Thoracic aorta (tissue), 2 donors: ENCODE results near the gene CMTM2. TPM values are rescaled to one million over a fixed set of nuclear protein-coding genes. Genes with fewer than 3 reads are reported as not detected.

Experiments
- ATAC-seq: fragments of 150-250 bp; one replicate; pipeline ENCODE4 v1.8.0; 2017; ENCODE audit warnings: low read depth; ENCODE audit not compliant: insufficient number of reproducible peaks, low FRiP score
- DNase-seq: peaks from one replicate; pipeline ENCODE4 v3.0.0-alpha.2; 2020; ENCODE audit warnings: low spot score
- H3K27ac ChIP-seq, 2 donors: fragments of 200-600 bp; sonication (generic); 1 replicate in 1 of 2; 2 replicates in 1 of 2; pipeline ENCODE4 v1.5.1; 2016; ENCODE audit warnings: mild to moderate bottlenecking in 2 of 2, moderate library complexity in 2 of 2
- H3K27me3 ChIP-seq: fragments of 200-600 bp; sonication (generic); replicated peaks from 2 replicates; pipeline ENCODE4 v1.6.0; 2016; ENCODE audit warnings: mild to moderate bottlenecking; ENCODE audit not compliant: insufficient read depth
- H3K36me3 ChIP-seq: fragments of 200-600 bp; sonication (generic); one replicate; pipeline ENCODE4 v1.5.1; 2016
- H3K4me1 ChIP-seq, 2 donors: fragments of 200-600 bp; sonication (generic); 1 replicate in 1 of 2; 2 replicates in 1 of 2; pipeline versions ENCODE4 v1.5.1 to v1.6.0; 2016; ENCODE audit warnings: low read depth in 2 of 2, mild to moderate bottlenecking in 1 of 2; ENCODE audit not compliant: control insufficient read depth in 1 of 2
- H3K4me3 ChIP-seq: fragments of 200-600 bp; sonication (generic); 2 replicates; pipeline ENCODE4 v1.5.1; 2016; ENCODE audit warnings: mild to moderate bottlenecking
- H3K9me3 ChIP-seq: fragments of 200-600 bp; sonication (generic); 2 replicates; pipeline ENCODE4 v1.5.1; 2016
- CTCF ChIP-seq: fragments of 200-600 bp; sonication (generic); IDR thresholded peaks from one replicate; pipeline ENCODE4 v1.5.1; 2019; ENCODE audit warnings: antibody characterized with exemption
- total RNA-seq, 2 donors: library from RNA; depleted of rRNA; stranded (reverse); fragments of >200 nt; gene quantifications; one replicate each; pipeline versions ENCODE4 v1.1.0 to v1.2.3, GENCODE V29; 2016

Gene CMTM2
- total RNA-seq, 2 donors from 2014 or later = 1.7 TPM; not detected in 1

GRCh38 chr16:66549284-66550131, 29.8 kb upstream of the CMTM2 start, which contains the start of gene TK2:
Gene TK2 (minus strand): TSS chr16:66550122. CDS start chr16:66550061, 61 bp downstream.
- H3K27me3 ChIP-seq = no peaks in the 10 kb centered on the region
- peak; percentile 29 for TF ChIP-seq CTCF
- ATAC-seq = no peak
- peaks cover 3% of the 10 kb centered on the region for H3K36me3 ChIP-seq
- no peak for DNase-seq
- peak within 1 kb of the TSS; percentile 86 to 95 for H3K27ac ChIP-seq
- no peaks in the 10 kb centered on the region for H3K9me3 ChIP-seq
- H3K4me3 ChIP-seq = peak within 1 kb of the TSS; percentile 91
- peaks cover 15 to 62% of the 10 kb centered on the region in 2 donors for H3K4me1 ChIP-seq

GRCh38 chr16:66551348-66551759, 27.9 kb upstream of the CMTM2 start:
- H3K4me3 ChIP-seq = peak overlapping the region; percentile 78
- H3K4me1 ChIP-seq = peaks cover 18 to 66% of the 10 kb centered on the region in 2 donors
- H3K27ac ChIP-seq = peak overlapping the region; percentile 88 to 91
- TF ChIP-seq CTCF = no peak
- no peaks in the 10 kb centered on the region for H3K36me3 ChIP-seq
- ATAC-seq (no peak), DNase-seq (no peak)
- no peaks in the 10 kb centered on the region for H3K9me3 ChIP-seq
- no peaks in the 10 kb centered on the region for H3K27me3 ChIP-seq

GRCh38 chr16:66551788-66552285, 27.4 kb upstream of the CMTM2 start:
- H3K27me3 ChIP-seq = no peaks in the 10 kb centered on the region
- peak overlapping the region; percentile 78 for H3K4me3 ChIP-seq
- peaks cover 18 to 64% of the 10 kb centered on the region in 2 donors for H3K4me1 ChIP-seq
- DNase-seq (no peak), ATAC-seq (no peak)
- no peaks in the 10 kb centered on the region for H3K9me3 ChIP-seq
- peak overlapping the region; percentile 88 to 91 for H3K27ac ChIP-seq
- no peak for TF ChIP-seq CTCF
- no peaks in the 10 kb centered on the region for H3K36me3 ChIP-seq

GRCh38 chr16:66552286-66553177, 26.7 kb upstream of the CMTM2 start, which contains the start of gene CKLF:
Gene CKLF (plus strand): TSS chr16:66552576. CDS start chr16:66552716, 140 bp downstream.
- no peaks in the 10 kb centered on the region for H3K36me3 ChIP-seq
- no peaks in the 10 kb centered on the region for H3K9me3 ChIP-seq
- DNase-seq = peak; percentile 25
- H3K4me3 ChIP-seq = peak within 1 kb of the TSS; percentile 78
- peak within 1 kb of the TSS; percentile 88 to 91 for H3K27ac ChIP-seq
- no peak for TF ChIP-seq CTCF
- H3K27me3 ChIP-seq = no peaks in the 10 kb centered on the region
- peak; percentile 52 for ATAC-seq
- H3K4me1 ChIP-seq = peaks cover 18 to 64% of the 10 kb centered on the region in 2 donors
